Measurements from ENCODE around the gene MBD1.
"Not testable (repeated sequence)": the region's sequence is repeated elsewhere in the genome, so short reads cannot be mapped to it uniquely, and the experiment has no call there.

The MBD1 gene

DNA sequence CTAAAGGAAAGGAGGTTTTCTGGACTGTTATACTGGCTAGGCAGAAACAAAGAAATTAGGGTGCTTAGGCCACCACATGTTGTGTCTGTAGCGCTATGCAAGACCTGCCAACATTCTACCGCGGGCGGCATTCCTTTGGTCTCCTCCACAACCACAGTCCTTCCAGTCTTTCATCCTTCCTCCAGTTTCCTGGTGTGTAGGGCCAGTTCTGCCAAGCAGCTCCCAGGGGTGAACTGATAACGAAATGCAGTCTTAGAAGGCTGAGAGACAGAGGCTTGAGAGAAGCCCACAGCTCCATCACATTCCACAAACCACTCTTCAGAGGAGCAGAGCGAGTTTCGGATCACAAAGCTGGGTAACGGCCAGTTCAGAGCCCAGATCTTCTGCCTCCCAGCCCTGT, 25.6 kb upstream of the MBD1 start:
- H3K4me1 Mint-ChIP-seq (ENCODE audit: low read depth): peaks cover 15% of the 10 kb centered on the region
- peak overlapping the region; percentile 58 for H3K4me3 Mint-ChIP-seq
- peaks cover 14% of the 10 kb centered on the region for H3K9me3 Mint-ChIP-seq
- peaks cover 28% of the 10 kb centered on the region for H3K27me3 Mint-ChIP-seq (ENCODE audit: low read depth)
- peaks cover 7% of the 10 kb centered on the region for H3K36me3 Mint-ChIP-seq (ENCODE audit: low read depth)
- H3K27ac Mint-ChIP-seq: peak overlapping the region; percentile 20

GRCh38 chr18:50301074-50301473, 19.8 kb upstream of the MBD1 start:
- Mint-ChIP-seq H3K4me1 (ENCODE audit: low read depth) (peaks cover 8% of the 10 kb centered on the region), H3K4me3 (no peak overlapping the region), H3K9me3 (peaks cover 7% of the 10 kb centered on the region), H3K27me3 (ENCODE audit: low read depth) (peaks cover 65% of the 10 kb centered on the region), H3K27ac (no peak overlapping the region), H3K36me3 (ENCODE audit: low read depth) (peaks cover 1% of the 10 kb centered on the region)

- Mint-ChIP-seq H3K27me3 (ENCODE audit: low read depth) (peaks cover 57% of the 10 kb centered on the region), H3K36me3 (ENCODE audit: low read depth) (no peaks in the 10 kb centered on the region), H3K4me1 (ENCODE audit: low read depth) (peaks cover 8% of the 10 kb centered on the region), H3K4me3 (no peak overlapping the region), H3K9me3 (no peaks in the 10 kb centered on the region), H3K27ac (no peak overlapping the region)
Measured at GRCh38 chr18:50299626-50300388, 18.5 kb upstream of the MBD1 start.

DNA sequence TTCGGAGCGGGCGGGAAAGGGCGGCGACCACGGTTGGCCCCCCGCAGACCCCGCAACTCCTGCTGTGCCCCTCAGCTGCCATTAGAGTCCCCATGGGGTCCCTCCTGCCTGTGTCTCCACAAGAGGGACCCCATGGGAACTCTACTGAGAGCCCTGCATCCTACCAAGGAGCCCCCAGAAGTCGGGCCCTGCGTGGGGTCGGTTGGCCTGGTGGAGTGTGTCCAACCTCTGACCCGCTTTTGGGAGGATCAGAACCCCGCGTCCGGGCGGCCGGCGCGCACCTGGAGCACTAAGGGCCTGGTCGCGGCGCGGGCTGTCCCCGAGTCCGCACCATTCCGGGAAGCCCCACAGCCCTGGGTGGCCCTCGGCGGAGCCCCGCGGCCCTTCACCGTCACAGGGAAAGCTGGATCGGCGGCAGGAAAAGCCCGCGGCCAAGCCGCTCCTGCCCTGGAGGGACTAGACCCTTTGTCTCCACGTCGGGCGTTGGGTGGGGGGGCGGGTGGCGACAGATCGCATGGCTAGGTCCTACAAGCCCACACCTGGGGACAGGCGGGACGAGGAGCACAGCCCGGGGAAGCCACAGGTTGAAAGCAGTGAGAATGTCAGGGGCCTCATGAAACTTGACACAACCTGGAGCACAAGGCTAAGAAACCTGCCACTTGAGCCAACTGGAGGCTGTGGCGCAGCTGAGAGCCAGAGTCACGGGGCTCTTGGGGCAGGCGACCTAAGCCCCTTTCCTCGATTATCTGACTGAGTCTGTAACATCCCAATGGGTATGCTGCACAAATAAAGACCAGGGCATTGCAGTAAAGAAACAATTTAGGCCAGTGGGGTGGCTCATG, 17.3 kb upstream of the MBD1 start:
- no peak overlapping the region for H3K27ac Mint-ChIP-seq
- H3K36me3 Mint-ChIP-seq (ENCODE audit: low read depth): no peaks in the 10 kb centered on the region
- peaks cover 8% of the 10 kb centered on the region for H3K4me1 Mint-ChIP-seq (ENCODE audit: low read depth)
- H3K27me3 Mint-ChIP-seq (ENCODE audit: low read depth): peaks cover 57% of the 10 kb centered on the region
- no peak overlapping the region for H3K4me3 Mint-ChIP-seq
- no peaks in the 10 kb centered on the region for H3K9me3 Mint-ChIP-seq

DNA sequence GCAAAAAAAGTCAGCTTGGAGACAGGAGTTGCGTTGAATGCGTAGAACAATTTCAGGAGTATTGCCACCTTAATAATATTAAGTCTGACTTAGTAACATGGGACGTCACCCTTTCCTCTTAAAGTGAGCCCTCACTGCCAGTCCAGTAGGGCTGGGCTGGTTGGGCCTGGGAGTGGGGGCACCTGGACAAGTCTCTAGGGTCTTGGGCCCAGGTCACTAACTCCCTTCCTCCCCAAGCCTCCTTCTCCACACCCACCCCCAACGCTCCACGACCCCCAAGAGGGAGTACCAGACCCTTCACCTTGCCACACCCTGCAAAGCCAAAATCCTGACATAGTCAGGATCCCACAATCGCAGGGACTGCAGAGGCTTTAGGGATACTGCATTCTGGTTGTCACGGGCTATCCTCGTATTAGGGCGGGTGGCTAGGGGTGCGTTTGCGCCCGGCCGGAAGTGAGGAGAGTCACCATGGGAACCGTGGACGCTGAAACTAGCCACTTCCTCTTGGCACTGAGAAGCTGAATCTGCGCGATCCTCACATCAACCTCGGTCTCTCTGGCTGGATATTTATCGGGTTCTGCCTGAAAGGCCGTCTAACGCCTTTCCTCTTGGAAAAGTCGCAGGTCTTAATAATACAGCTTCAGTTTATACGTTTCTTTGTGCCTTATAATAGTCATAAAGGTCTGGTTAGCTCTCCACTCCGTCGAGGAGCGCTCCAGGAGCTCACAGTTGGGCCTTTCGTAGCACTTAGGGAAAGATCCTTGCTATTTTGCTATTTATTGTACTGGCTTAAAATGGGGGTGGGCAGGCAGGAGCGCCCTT, 16.5 kb upstream of the MBD1 start:
- H3K4me1 Mint-ChIP-seq (ENCODE audit: low read depth): peaks cover 8% of the 10 kb centered on the region
- peak overlapping the region; percentile 62 for H3K4me3 Mint-ChIP-seq
- peaks cover 50% of the 10 kb centered on the region for H3K27me3 Mint-ChIP-seq (ENCODE audit: low read depth)
- peak overlapping the region; percentile 45 for H3K27ac Mint-ChIP-seq
- no peaks in the 10 kb centered on the region for H3K36me3 Mint-ChIP-seq (ENCODE audit: low read depth)
- H3K9me3 Mint-ChIP-seq: no peaks in the 10 kb centered on the region

- Mint-ChIP-seq H3K9me3 (no peaks in the 10 kb centered on the region), H3K36me3 (ENCODE audit: low read depth) (no peaks in the 10 kb centered on the region), H3K4me3 (no peak overlapping the region), H3K27ac (no peak overlapping the region), H3K4me1 (ENCODE audit: low read depth) (peaks cover 9% of the 10 kb centered on the region), H3K27me3 (ENCODE audit: low read depth) (peaks cover 15% of the 10 kb centered on the region)
Measured at GRCh38 chr18:50293039-50293438, 11.7 kb upstream of the MBD1 start.

GRCh38 chr18:50289108-50289443, 7.8 kb upstream of the MBD1 start:
- Mint-ChIP-seq H3K4me3 (peak overlapping the region; percentile 72), H3K4me1 (ENCODE audit: low read depth) (peaks cover 20% of the 10 kb centered on the region), H3K36me3 (ENCODE audit: low read depth) (peaks cover 22% of the 10 kb centered on the region), H3K27me3 (ENCODE audit: low read depth) (no peaks in the 10 kb centered on the region), H3K27ac (peak overlapping the region; percentile 68), H3K9me3 (no peaks in the 10 kb centered on the region)

DNA sequence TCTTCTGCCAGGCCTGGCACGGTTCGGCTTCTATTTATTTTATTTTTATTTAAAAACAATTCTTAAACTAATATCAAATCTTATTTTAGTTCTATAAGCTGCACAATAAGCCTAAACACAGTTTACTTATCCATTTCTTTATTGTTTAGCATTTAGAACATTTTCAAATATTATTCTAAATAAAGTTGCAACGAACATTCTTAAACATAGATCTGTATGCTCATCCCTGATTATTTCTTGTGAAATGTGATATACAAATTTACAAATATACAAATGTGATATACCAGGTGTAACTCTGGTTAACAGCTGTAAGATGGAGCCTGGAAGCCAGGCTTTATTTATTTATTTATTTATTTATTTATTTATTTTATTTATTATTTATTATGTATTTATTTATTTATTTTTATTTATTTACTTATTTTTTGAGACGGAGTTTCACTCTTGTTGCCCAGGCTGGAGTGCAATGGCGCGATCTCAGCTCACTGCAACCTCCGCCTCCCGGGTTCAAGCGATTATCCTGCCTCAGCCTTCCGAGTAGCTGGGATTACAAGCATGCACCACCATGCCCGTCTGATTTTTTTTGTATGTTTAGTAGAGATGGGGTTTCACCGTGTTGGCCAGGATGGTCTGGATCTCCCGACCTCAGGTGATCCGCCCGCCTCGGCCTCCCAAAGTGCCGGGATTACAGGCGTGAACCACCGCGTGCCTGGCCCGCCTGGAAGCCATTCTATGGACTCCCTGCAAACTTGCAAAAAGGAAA, 7.2 kb upstream of the MBD1 start:
- not testable (repeated sequence) for H3K9me3 Mint-ChIP-seq; H3K27me3 Mint-ChIP-seq (ENCODE audit: low read depth)
- Mint-ChIP-seq H3K27ac (peak overlapping the region; percentile 98), H3K4me3 (peak overlapping the region; percentile 99), H3K4me1 (ENCODE audit: low read depth) (peaks cover 23% of the 10 kb centered on the region), H3K36me3 (ENCODE audit: low read depth) (peaks cover 27% of the 10 kb centered on the region)

- Mint-ChIP-seq H3K9me3 (no peaks in the 10 kb centered on the region), H3K27ac (peak within 1 kb of the TSS; percentile 98), H3K4me1 (ENCODE audit: low read depth) (peaks cover 23% of the 10 kb centered on the region), H3K4me3 (peak within 1 kb of the TSS; percentile 99), H3K36me3 (ENCODE audit: low read depth) (peaks cover 33% of the 10 kb centered on the region), H3K27me3 (ENCODE audit: low read depth) (no peaks in the 10 kb centered on the region)
Measured at GRCh38 chr18:50287441-50288347, 6.4 kb upstream of the MBD1 start, which contains the start of gene CXXC1. Gene CXXC1, minus strand, starts transcription at chr18:50287692. Its CDS starts 103 bp downstream, at chr18:50287589.

- H3K4me3 Mint-ChIP-seq: peak overlapping the region; percentile 99
- H3K4me1 Mint-ChIP-seq (ENCODE audit: low read depth): peaks cover 23% of the 10 kb centered on the region
- peaks cover 40% of the 10 kb centered on the region for H3K36me3 Mint-ChIP-seq (ENCODE audit: low read depth)
- peak overlapping the region; percentile 98 for H3K27ac Mint-ChIP-seq
- H3K9me3 Mint-ChIP-seq: no peaks in the 10 kb centered on the region
- H3K27me3 Mint-ChIP-seq (ENCODE audit: low read depth): no peaks in the 10 kb centered on the region
Measured at GRCh38 chr18:50287028-50287440, 5.7 kb upstream of the MBD1 start.

GRCh38 chr18:50286391-50287027, 5.2 kb upstream of the MBD1 start:
- Mint-ChIP-seq H3K36me3 (ENCODE audit: low read depth) (peaks cover 42% of the 10 kb centered on the region), H3K27ac (peak overlapping the region; percentile 98), H3K9me3 (no peaks in the 10 kb centered on the region), H3K4me3 (peak overlapping the region; percentile 99), H3K4me1 (ENCODE audit: low read depth) (peaks cover 23% of the 10 kb centered on the region), H3K27me3 (ENCODE audit: low read depth) (no peaks in the 10 kb centered on the region)

DNA sequence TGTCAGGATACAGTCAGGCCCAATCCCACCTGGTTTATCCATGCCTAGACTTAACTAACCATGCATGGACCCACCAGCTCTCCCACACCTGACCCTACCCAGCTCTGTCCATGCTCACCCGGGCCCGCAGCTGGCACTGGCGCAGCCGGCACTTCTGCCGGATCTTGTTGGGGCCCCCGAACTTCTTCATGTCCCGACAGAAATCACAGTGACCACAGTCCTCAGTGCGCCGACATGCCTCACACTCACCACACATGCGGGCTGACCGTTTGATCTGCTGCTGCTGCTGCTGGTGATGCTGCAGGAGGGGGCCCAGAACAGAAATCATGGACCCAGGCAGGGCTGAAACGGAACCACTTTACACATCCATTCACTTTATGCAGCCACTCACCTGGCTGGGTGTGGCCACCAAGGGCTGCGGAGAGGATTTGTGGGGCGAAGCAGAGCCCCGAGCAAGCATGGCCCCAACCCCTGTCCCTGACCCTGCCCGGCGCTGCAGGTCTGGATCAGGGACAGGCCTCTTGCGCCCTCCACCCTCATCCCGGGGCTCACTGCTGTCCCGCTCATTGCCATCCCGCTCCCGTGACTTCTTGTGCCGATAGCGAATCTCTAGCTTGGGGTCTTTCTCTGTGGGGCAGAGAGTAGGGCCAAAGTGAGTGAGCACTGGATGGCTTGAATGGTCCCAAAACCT, 4.5 kb upstream of the MBD1 start:
- peak overlapping the region; percentile 99 for H3K4me3 Mint-ChIP-seq
- H3K27ac Mint-ChIP-seq: peak overlapping the region; percentile 98
- no peaks in the 10 kb centered on the region for H3K27me3 Mint-ChIP-seq (ENCODE audit: low read depth)
- H3K9me3 Mint-ChIP-seq: no peaks in the 10 kb centered on the region
- peaks cover 29% of the 10 kb centered on the region for H3K4me1 Mint-ChIP-seq (ENCODE audit: low read depth)
- H3K36me3 Mint-ChIP-seq (ENCODE audit: low read depth): peaks cover 48% of the 10 kb centered on the region
